NCI-H1048 (cell line): Measurements from ENCODE around the gene AGRN.
"Not testable (repeated sequence)": the region's sequence is repeated elsewhere in the genome, so short reads cannot be mapped to it uniquely, and the experiment has no call there.

Experiments
- DNase-seq: peaks from one replicate; lab custom pipeline; 2025; lab: John Stamatoyannopoulos, UW

AGRN gene

GRCh38 chr1:1092894-1093609 is 73.1 kb downstream of the AGRN start:
- no peak for DNase-seq

GRCh38 chr1:1093610-1093943 is 73.7 kb downstream of the AGRN start:
- no peak for DNase-seq

GRCh38 chr1:1094981-1095380 is 75.1 kb downstream of the AGRN start:
- DNase-seq, result no peak

GRCh38 chr1:1096136-1096535 is 76.2 kb downstream of the AGRN start:
- DNase-seq, result not testable (repeated sequence)

- DNase-seq, result no peak
Measured at GRCh38 chr1:1098681-1099421, 78.9 kb downstream of the AGRN start.

- DNase-seq, result no peak
Measured at GRCh38 chr1:1099506-1100183, 79.7 kb downstream of the AGRN start.

GRCh38 chr1:1100296-1100695 is 80.4 kb downstream of the AGRN start:
- no peak for DNase-seq

GRCh38 chr1:1101503-1101902 is 81.6 kb downstream of the AGRN start:
- DNase-seq, result no peak

- DNase-seq, result not testable (repeated sequence)
Measured at GRCh38 chr1:1104152-1104551, 84.2 kb downstream of the AGRN start.
